Naive B cell (primary cell): ENCODE data around the gene RASA3. TPM values are rescaled to one million over a fixed set of nuclear protein-coding genes. Genes with fewer than 3 reads are reported as not detected.

Experiments used
- ATAC-seq, 2 donors: fragments of 150-1000 bp; cut with Tn5 transposase; 2 replicates each; pipeline ENCODE4 v1.10.0; 2021; ENCODE audit warnings: low read depth in 2 of 2, mild to moderate bottlenecking in 2 of 2, moderate library complexity in 2 of 2
- DNase-seq: peaks from one replicate; pipeline ENCODE4 v3.0.0; 2022
- H3K27ac Mint-ChIP-seq, 6 donors: one replicate each; pipeline ENCODE4 v1.8.0; 2020 to 2022; ENCODE audit warnings: mild to moderate bottlenecking in 6 of 6, mixed read lengths in 6 of 6, moderate library complexity in 5 of 6, inconsistent platforms in 2 of 6
- H3K27me3 Mint-ChIP-seq, 3 donors: one replicate each; pipeline ENCODE4 v1.8.0; 2021 to 2022; ENCODE audit warnings: mixed read lengths in 3 of 3, mild to moderate bottlenecking in 1 of 3
- H3K36me3 Mint-ChIP-seq, 2 donors: one replicate each; pipeline ENCODE4 v1.8.0; 2020 to 2022; ENCODE audit warnings: mixed read lengths in 2 of 2, inconsistent platforms in 1 of 2, mild to moderate bottlenecking in 1 of 2
- H3K4me1 Mint-ChIP-seq, 3 donors: one replicate each; pipeline ENCODE4 v1.8.0; 2020 to 2022; ENCODE audit warnings: mixed read lengths in 3 of 3, inconsistent platforms in 1 of 3, mild to moderate bottlenecking in 1 of 3, moderate library complexity in 1 of 3
- H3K4me3 Mint-ChIP-seq, 8 donors: one replicate each; pipeline ENCODE4 v1.8.0; 2020 to 2022; ENCODE audit warnings: mild to moderate bottlenecking in 8 of 8, mixed read lengths in 8 of 8, moderate library complexity in 8 of 8, inconsistent platforms in 2 of 8
- H3K9me3 Mint-ChIP-seq, 7 donors: one replicate each; pipeline ENCODE4 v1.8.0; 2020 to 2022; ENCODE audit warnings: mixed read lengths in 7 of 7, mild to moderate bottlenecking in 5 of 7, inconsistent platforms in 2 of 7, moderate library complexity in 1 of 7
- polyA plus RNA-seq, 6 donors: library from polyadenylated mRNA; unstranded; fragments of 300-500 nt; fragmentation: Illumina TruSeq; gene quantifications; one replicate each; pipeline ENCODE4 v1.2.3, GENCODE V29; 2021; ENCODE audit warnings: low read depth in 6 of 6

The RASA3 gene
- polyA plus RNA-seq, 6 donors from 2014 or later: 17.1 to 41.9 (median 28.8) TPM

- no peak overlapping the region for H3K4me3 Mint-ChIP-seq
- H3K9me3 Mint-ChIP-seq: peaks cover 13 to 39% (median 25%) of the 10 kb centered on the region in 7 donors
- no peaks in the 10 kb centered on the region for H3K27me3 Mint-ChIP-seq
- peak overlapping the region in 1 of 6 donors; percentile 90 for H3K27ac Mint-ChIP-seq
- peaks cover 50 to 53% (median 52%) of the 10 kb centered on the region in 3 donors for H3K4me1 Mint-ChIP-seq
- peaks cover 12 to 31% of the 10 kb centered on the region in 2 donors for H3K36me3 Mint-ChIP-seq
- DNase-seq (no peak), ATAC-seq (no peak)
Measured at GRCh38 chr13:114095486-114095885, 36.9 kb downstream of the RASA3 start.

- peak overlapping the region in 2 of 6 donors; percentile 53 to 89 for H3K27ac Mint-ChIP-seq
- no peak for DNase-seq
- H3K36me3 Mint-ChIP-seq: peaks cover 12 to 31% of the 10 kb centered on the region in 2 donors
- H3K4me1 Mint-ChIP-seq: peaks cover 49 to 66% (median 52%) of the 10 kb centered on the region in 3 donors
- H3K9me3 Mint-ChIP-seq: peaks cover 13 to 40% (median 25%) of the 10 kb centered on the region in 7 donors
- no peak for ATAC-seq
- no peak overlapping the region for H3K4me3 Mint-ChIP-seq
- H3K27me3 Mint-ChIP-seq: no peaks in the 10 kb centered on the region
Measured at GRCh38 chr13:114093118-114093517, 39.3 kb downstream of the RASA3 start.

- Mint-ChIP-seq H3K9me3 (peaks cover 13 to 40% (median 25%) of the 10 kb centered on the region in 7 donors), H3K4me1 (peaks cover 42 to 62% (median 46%) of the 10 kb centered on the region in 3 donors), H3K27me3 (no peaks in the 10 kb centered on the region), H3K36me3 (peaks cover 12 to 31% of the 10 kb centered on the region in 2 donors), H3K4me3 (no peak overlapping the region), H3K27ac (peak overlapping the region in 3 of 6 donors; percentile 36 to 89 (median 76))
- ATAC-seq: no peak
- DNase-seq: no peak
Measured at GRCh38 chr13:114092468-114092867, 40.0 kb downstream of the RASA3 start.

DNA sequence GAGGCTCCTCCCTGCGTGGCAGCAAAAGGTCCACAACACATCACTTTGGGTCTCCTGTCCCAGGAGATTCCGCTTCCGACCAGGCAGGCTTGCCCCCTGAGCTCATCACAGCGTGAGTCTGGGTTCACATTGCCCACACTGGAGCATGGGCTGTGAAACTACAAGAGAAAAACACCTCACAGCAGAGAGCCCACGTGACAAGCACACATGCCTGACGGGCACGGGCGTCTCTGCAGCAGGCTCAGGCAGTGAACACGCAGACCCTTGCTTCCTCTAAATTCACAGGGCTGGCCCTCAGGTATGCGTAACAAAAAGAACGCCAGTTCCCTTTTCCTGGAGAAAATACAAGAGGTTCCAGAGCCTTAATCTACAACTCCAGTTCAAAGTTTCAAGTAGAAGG, 41.9 kb downstream of the RASA3 start:
- DNase-seq: peak; percentile 51
- peak overlapping the region in 6 of 8 donors; percentile 26 to 82 (median 62) for H3K4me3 Mint-ChIP-seq
- ATAC-seq: peak; percentile 98 to 99

DNA sequence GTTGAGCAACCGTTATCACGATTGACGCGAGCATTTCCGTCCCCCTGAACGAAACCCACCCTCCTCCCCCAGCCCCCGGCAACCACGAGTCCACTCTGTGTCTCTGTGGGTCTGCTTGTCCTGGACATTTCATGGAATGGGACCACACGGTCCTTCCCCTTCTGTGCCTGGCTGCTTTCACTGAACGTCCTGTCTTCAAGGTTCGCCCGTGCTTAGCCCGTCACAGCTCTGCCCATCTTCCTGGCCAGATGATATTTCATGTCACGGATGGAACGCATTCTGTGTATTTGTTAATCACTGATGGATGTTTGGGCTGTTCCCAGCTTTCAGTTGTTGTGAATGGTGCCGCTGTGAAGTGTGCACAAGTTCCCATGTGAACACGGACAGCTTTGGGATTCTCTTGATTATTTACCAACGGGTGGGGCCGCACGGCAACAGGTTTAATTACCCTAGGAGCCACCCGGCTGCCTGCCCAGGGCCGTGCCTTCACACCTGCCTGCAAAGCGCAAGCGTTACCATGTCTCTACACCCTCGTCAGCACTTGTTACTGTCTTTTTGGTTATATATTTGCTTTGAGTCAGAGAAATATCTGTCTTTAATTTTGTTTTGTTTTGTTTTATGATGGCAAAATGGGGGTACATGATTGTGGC, 42.5 kb downstream of the RASA3 start:
- H3K27me3 Mint-ChIP-seq: no peaks in the 10 kb centered on the region
- peak overlapping the region in 5 of 8 donors; percentile 26 to 82 (median 61) for H3K4me3 Mint-ChIP-seq
- H3K4me1 Mint-ChIP-seq: peaks cover 18 to 38% (median 22%) of the 10 kb centered on the region in 3 donors
- H3K36me3 Mint-ChIP-seq: peaks cover 12 to 23% of the 10 kb centered on the region in 2 donors
- no peak for DNase-seq
- peaks cover 13 to 39% (median 25%) of the 10 kb centered on the region in 7 donors for H3K9me3 Mint-ChIP-seq
- H3K27ac Mint-ChIP-seq: peak overlapping the region; percentile 70 to 94 (median 91)
- ATAC-seq: no peak

More for the DNA sequence above, 41.9 kb downstream of the RASA3 start:
- Mint-ChIP-seq H3K36me3 (peaks cover 12 to 23% of the 10 kb centered on the region in 2 donors), H3K9me3 (peaks cover 13 to 39% (median 25%) of the 10 kb centered on the region in 7 donors), H3K4me1 (peaks cover 22 to 42% (median 27%) of the 10 kb centered on the region in 3 donors), H3K27ac (peak overlapping the region; percentile 70 to 94 (median 91)), H3K27me3 (no peaks in the 10 kb centered on the region)

GRCh38 chr13:114089341-114089740, 43.1 kb downstream of the RASA3 start:
- Mint-ChIP-seq H3K4me3 (peak overlapping the region in 1 of 8 donors; percentile 35), H3K9me3 (peaks cover 13 to 39% (median 25%) of the 10 kb centered on the region in 7 donors), H3K36me3 (peaks cover 11 to 23% of the 10 kb centered on the region in 2 donors), H3K27ac (peak overlapping the region in 1 of 6 donors; percentile 84), H3K4me1 (peaks cover 18 to 37% (median 22%) of the 10 kb centered on the region in 3 donors), H3K27me3 (no peaks in the 10 kb centered on the region)
- DNase-seq (no peak), ATAC-seq (no peak)

- no peak for ATAC-seq
- H3K27me3 Mint-ChIP-seq: no peaks in the 10 kb centered on the region
- no peak for DNase-seq
- peaks cover 6 to 20% of the 10 kb centered on the region in 2 donors for H3K36me3 Mint-ChIP-seq
- peaks cover 13 to 34% (median 22%) of the 10 kb centered on the region in 7 donors for H3K9me3 Mint-ChIP-seq
- H3K27ac Mint-ChIP-seq: peak overlapping the region in 3 of 6 donors; percentile 8 to 84 (median 47)
- peaks cover 13 to 33% (median 19%) of the 10 kb centered on the region in 3 donors for H3K4me1 Mint-ChIP-seq
- H3K4me3 Mint-ChIP-seq: no peak overlapping the region
Measured at GRCh38 chr13:114088863-114089262, 43.6 kb downstream of the RASA3 start.

- DNase-seq (no peak), ATAC-seq (no peak)
- H3K36me3 Mint-ChIP-seq: peaks cover under 1 to 14% of the 10 kb centered on the region in 2 donors
- H3K9me3 Mint-ChIP-seq: peaks cover 8 to 28% (median 15%) of the 10 kb centered on the region in 7 donors
- H3K27me3 Mint-ChIP-seq: no peaks in the 10 kb centered on the region
- no peak overlapping the region for H3K4me3 Mint-ChIP-seq
- peaks cover 12 to 28% (median 13%) of the 10 kb centered on the region in 3 donors for H3K4me1 Mint-ChIP-seq
- H3K27ac Mint-ChIP-seq: peak overlapping the region in 1 of 6 donors; percentile 47
Measured at GRCh38 chr13:114088234-114088633, 44.2 kb downstream of the RASA3 start.

- Mint-ChIP-seq H3K27ac (peak overlapping the region in 3 of 6 donors; percentile 38 to 87 (median 65)), H3K4me3 (no peak overlapping the region), H3K27me3 (no peaks in the 10 kb centered on the region), H3K9me3 (peaks cover 7 to 20% (median 12%) of the 10 kb centered on the region in 7 donors), H3K4me1 (peaks cover 13 to 31% (median 20%) of the 10 kb centered on the region in 3 donors), H3K36me3 (peaks cover 0 to 10% of the 10 kb centered on the region in 2 donors)
- ATAC-seq (no peak), DNase-seq (no peak)
Measured at GRCh38 chr13:114087430-114087829, 45.0 kb downstream of the RASA3 start.

DNA sequence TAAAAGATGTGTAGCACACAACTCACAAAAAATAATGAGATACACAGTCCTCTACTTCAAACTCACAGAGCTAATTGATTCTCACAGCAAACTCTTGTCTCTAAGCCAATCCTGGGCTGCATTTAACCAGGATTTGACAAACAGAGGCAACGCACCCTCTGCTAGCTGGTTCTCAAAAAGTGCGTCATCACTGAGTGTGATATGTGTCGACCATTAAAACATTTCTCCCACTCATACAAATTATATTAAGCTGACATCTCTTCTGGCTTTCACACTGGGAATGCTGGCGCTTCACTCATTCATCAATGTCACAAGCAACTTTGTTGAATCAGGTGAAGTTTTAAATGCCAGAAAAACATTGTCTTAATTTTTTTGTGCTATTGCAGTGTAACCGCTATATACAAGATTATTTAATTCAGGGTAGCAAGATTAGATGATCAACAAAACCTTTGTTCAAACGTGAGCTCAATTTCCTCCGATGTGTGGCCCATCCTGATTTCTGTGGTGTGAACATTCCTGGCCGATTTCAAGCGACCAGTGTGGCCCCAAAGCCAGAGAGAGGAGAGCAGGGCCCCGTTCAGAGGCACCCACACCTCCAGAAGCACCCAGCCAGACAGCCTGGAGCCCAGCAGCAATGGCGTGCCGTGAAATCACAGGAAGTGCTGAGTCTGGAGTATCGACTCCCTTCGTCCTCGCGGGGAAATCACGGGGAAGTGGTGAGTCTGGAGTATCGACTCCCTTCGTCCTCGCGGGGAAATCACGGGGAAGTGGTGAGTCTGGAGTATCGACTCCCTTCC, 49.4 kb downstream of the RASA3 start:
- DNase-seq (no peak), ATAC-seq (no peak)
- Mint-ChIP-seq H3K27ac (no peak overlapping the region), H3K9me3 (no peaks in the 10 kb centered on the region), H3K4me3 (no peak overlapping the region), H3K36me3 (no peaks in the 10 kb centered on the region), H3K27me3 (no peaks in the 10 kb centered on the region), H3K4me1 (peaks cover 13 to 29% (median 17%) of the 10 kb centered on the region in 3 donors)

GRCh38 chr13:114081761-114082681, 50.4 kb downstream of the RASA3 start:
- no peak for DNase-seq
- Mint-ChIP-seq H3K4me3 (no peak overlapping the region), H3K4me1 (peaks cover 18 to 39% (median 20%) of the 10 kb centered on the region in 3 donors), H3K36me3 (no peaks in the 10 kb centered on the region), H3K9me3 (no peaks in the 10 kb centered on the region), H3K27me3 (no peaks in the 10 kb centered on the region), H3K27ac (peak overlapping the region in 1 of 6 donors; percentile 24)
- ATAC-seq: no peak

DNA sequence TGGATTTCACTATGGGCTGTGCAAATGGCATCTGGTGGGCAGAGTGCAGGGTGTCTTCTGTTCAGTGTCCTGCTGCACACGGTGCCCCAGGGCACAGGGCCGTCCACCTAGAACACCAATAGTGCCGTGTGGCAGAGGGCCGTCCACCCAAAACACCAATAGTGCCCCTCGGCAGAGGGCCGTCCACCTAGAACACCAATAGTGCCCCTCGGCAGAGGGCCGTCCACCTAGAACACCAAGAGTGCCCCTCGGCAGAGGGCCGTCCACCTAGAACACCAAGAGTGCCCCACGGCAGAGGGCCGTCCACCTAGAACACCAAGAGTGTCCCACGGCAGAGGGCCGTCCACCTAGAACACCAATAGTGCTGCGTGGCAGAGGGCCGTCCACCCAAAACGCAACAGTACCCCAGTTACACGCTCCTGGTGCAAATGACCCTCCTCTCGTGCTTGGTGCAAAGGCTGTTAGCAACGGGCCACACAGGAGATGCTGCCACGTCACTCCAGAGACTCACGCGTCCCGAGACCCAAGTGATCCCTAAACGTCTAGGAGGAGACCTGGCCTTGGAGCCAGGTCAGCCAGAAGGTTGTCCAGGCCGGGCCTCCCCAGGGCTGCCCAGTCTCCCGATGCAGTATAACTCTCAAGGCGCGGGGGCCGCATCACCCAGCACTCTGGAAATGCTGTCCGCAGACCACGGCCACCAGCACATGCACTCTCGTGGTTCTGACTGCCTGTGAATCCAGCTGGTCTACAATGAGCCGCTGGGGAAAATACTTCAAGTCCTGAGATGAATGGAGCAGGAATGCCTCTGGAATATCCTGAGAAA, 51.5 kb downstream of the RASA3 start:
- H3K4me3 Mint-ChIP-seq: peak overlapping the region in 1 of 8 donors; percentile 21
- H3K27ac Mint-ChIP-seq: no peak overlapping the region
- no peaks in the 10 kb centered on the region for H3K36me3 Mint-ChIP-seq
- DNase-seq (no peak), ATAC-seq (no peak)
- no peaks in the 10 kb centered on the region for H3K9me3 Mint-ChIP-seq
- H3K4me1 Mint-ChIP-seq: peaks cover 21 to 44% (median 23%) of the 10 kb centered on the region in 3 donors
- H3K27me3 Mint-ChIP-seq: no peaks in the 10 kb centered on the region
